PFSK-1 (cell line): ENCODE data around the gene CLN6.

ENCODE experiments used
- FOXP2 ChIP-seq: optimal IDR thresholded peaks from 2 replicates; pipeline ENCODE3; 2011; ENCODE audit warnings: borderline replicate concordance, control low read depth, inconsistent platforms; ENCODE audit not compliant: insufficient read depth; ENCODE audit errors: extremely low read length, extremely low read depth
- POLR2AphosphoS5 ChIP-seq: IDR thresholded peaks from 2 replicates; pipeline ENCODE4 v1.6.1; 2012; ENCODE audit warnings: low read depth, mild to moderate bottlenecking, control low read depth, low read length, moderate library complexity
- REST ChIP-seq, 2 experiments: IDR thresholded peaks; 2 replicates each; pipeline versions ENCODE4 v1.6.1 to v1.8.0; 2011 to 2012; ENCODE audit warnings: low read depth in 2 of 2, low read length in 2 of 2, control low read depth in 1 of 2, inconsistent platforms in 1 of 2, mild to moderate bottlenecking in 1 of 2, moderate library complexity in 1 of 2; ENCODE audit not compliant: insufficient read depth in 1 of 2
- SIN3A ChIP-seq: IDR thresholded peaks from 2 replicates; pipeline ENCODE4 v1.6.1; 2012; ENCODE audit warnings: mild to moderate bottlenecking, low read length, moderate library complexity, borderline replicate concordance; ENCODE audit not compliant: insufficient read depth
- TAF1 ChIP-seq: IDR thresholded peaks from 2 replicates; pipeline ENCODE4 v1.6.1; 2012; ENCODE audit warnings: low read length, control low read depth, borderline replicate concordance; ENCODE audit not compliant: insufficient read depth

DNA sequence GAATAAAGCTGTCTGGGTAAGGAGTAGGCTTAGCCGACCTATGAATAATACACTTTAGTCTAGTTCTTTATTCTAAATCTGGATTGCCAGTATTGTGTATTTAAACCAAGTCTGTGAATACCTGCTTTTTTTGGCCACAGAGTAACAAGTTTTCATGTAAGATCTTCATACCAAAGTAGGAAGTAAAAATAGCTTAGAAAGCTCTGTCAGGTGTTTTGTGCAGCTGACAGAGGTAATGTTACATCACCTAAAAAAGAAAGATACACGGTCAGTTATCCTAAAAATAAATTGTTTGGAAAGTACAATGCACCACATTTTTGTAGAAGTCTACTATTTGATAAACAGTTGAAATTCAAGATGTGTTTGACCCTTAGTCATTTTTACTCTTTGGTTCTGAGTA, 40.9 kb downstream of the CLN6 start:
- TF ChIP-seq SIN3A (no peak), TAF1 (no peak), POLR2AphosphoS5 (no peak), REST (IDR thresholded peaks at IDR 0.05; ENCODE audit: insufficient read depth in 1 of 2, low read depth in 2 of 2, low read length in 2 of 2) (no peak), FOXP2 (no peak)
